MCF 10A (cell line): ENCODE measurements around the gene LPGAT1. TPM values are rescaled to one million over a fixed set of nuclear protein-coding genes. Genes with fewer than 3 reads are reported as not detected.
"Not testable (repeated sequence)": the region's sequence is repeated elsewhere in the genome, so short reads cannot be mapped to it uniquely, and the experiment has no call there.

ENCODE experiments used
- BruUV-seq: library from RNA; stranded (reverse); fragments of 400-500 nt; replicated peaks from 2 replicates; lab custom pipeline; 2021; lab: Mats Ljungman, UMichigan
- CTCF ChIA-PET: fragments of 300-600 bp; sonication (Branson Sonifier 250); formaldehyde crosslinking; extraction: SDS; loops from one replicate; lab custom pipeline; 2021; ENCODE audit warnings: antibody characterized with exemption, inconsistent platforms; lab: Yijun Ruan, JAX
- POLR2A ChIA-PET: fragments of 300-600, 350-650 bp; sonication (Branson Sonifier 250); formaldehyde crosslinking; extraction: SDS; loops from one replicate; lab custom pipeline; 2020; ENCODE audit warnings: antibody characterized with exemption, inconsistent platforms; lab: Yijun Ruan, JAX
- DNase-seq: peaks from one replicate; pipeline ENCODE4 v3.0.0-alpha.2; 2018; ENCODE audit not compliant: unreplicated experiment
- H3K27ac Mint-ChIP-seq: one replicate; pipeline ENCODE4 v1.8.0; 2022; ENCODE audit warnings: mild to moderate bottlenecking, low read depth, mixed read lengths; ENCODE audit not compliant: unreplicated experiment
- H3K27me3 Mint-ChIP-seq: one replicate; pipeline ENCODE4 v1.8.0; 2022; ENCODE audit warnings: mixed read lengths; ENCODE audit not compliant: insufficient read depth, unreplicated experiment
- H3K36me3 Mint-ChIP-seq: one replicate; pipeline ENCODE4 v1.8.0; 2022; ENCODE audit warnings: mild to moderate bottlenecking, moderate library complexity, mixed read lengths; ENCODE audit not compliant: insufficient read depth, unreplicated experiment
- H3K4me1 Mint-ChIP-seq: one replicate; pipeline ENCODE4 v1.8.0; 2022; ENCODE audit warnings: mixed read lengths; ENCODE audit not compliant: insufficient read depth, unreplicated experiment
- H3K4me3 Mint-ChIP-seq: one replicate; pipeline ENCODE4 v1.8.0; 2022; ENCODE audit warnings: mild to moderate bottlenecking, moderate library complexity, mixed read lengths; ENCODE audit not compliant: unreplicated experiment
- H3K9me3 Mint-ChIP-seq: one replicate; pipeline ENCODE4 v1.8.0; 2022; ENCODE audit warnings: mixed read lengths; ENCODE audit not compliant: unreplicated experiment
- CTCF ChIP-seq: fragments of 200-600 bp; IDR thresholded peaks from one replicate; pipeline ENCODE4 v1.8.0; 2022; ENCODE audit warnings: antibody characterized with exemption, mild to moderate bottlenecking; ENCODE audit not compliant: unreplicated experiment
- intact Hi-C: fragments of 100-400 bp; cut with micrococcal nuclease; formaldehyde crosslinking; loops from 2 replicates; pipeline ENCODE4 v1.14.1; 2022
- total RNA-seq: library from RNA; stranded (reverse); gene quantifications from 2 replicates; pipeline ENCODE4 v1.2.3, GENCODE V29; 2022

The LPGAT1 gene
- total RNA-seq, 1 experiment from 2014 or later: 76.2 TPM

GRCh38 chr1:211695135-211695816, 135.3 kb downstream of the LPGAT1 start:
- no peak for DNase-seq
- no peaks in the 10 kb centered on the region for H3K36me3 Mint-ChIP-seq
- BruUV-seq: no TSS peak
- no peak overlapping the region for H3K27ac Mint-ChIP-seq
- no peaks in the 10 kb centered on the region for H3K9me3 Mint-ChIP-seq
- H3K4me1 Mint-ChIP-seq: no peaks in the 10 kb centered on the region
- CTCF ChIA-PET: interaction anchor here (0.5 to 6.2 kb wide), 15 partner anchors 15 to 761 kb away, joined by 3 to 116 read pairs (median 4); partner anchors contain the start of genes DTL and INTS7
- no peak overlapping the region for H3K4me3 Mint-ChIP-seq
- TF ChIP-seq CTCF: no peak
- H3K27me3 Mint-ChIP-seq: no peaks in the 10 kb centered on the region
- POLR2A ChIA-PET: interaction anchor here (0.5 to 0.7 kb wide), 3 partner anchors 49 to 117 kb away, joined by 3 to 4 read pairs (median 3); partner anchors contain the start of gene SLC30A1
- intact Hi-C loops: loop anchor here (5.0 kb wide), 1 partner anchor 762 kb away; no protein-coding TSS in a partner anchor

- BruUV-seq, POLR2A ChIA-PET: not testable (repeated sequence)
Observed at GRCh38 chr1:211693911-211694310, 136.7 kb downstream of the LPGAT1 start.

More at GRCh38 chr1:211693911-211694310, 136.7 kb downstream of the LPGAT1 start:
- H3K4me3 Mint-ChIP-seq, H3K27me3 Mint-ChIP-seq, H3K4me1 Mint-ChIP-seq, DNase-seq, H3K27ac Mint-ChIP-seq, H3K36me3 Mint-ChIP-seq, H3K9me3 Mint-ChIP-seq, intact Hi-C loops: not testable (repeated sequence)
- CTCF ChIA-PET: interaction anchor here (0.7 to 6.2 kb wide), 6 partner anchors 13 to 342 kb away, joined by 3 to 61 read pairs (median 4); partner anchors contain the start of genes DTL and INTS7

Other genes starting within 250 kb of the LPGAT1 start
- 33.4 and 44.5 TPM in 2 replicates for gene NEK2, start 155.1 kb downstream of the LPGAT1 start, total RNA-seq
- gene INTS7, start 204.8 kb upstream of the LPGAT1 start, total RNA-seq: 50.0 and 62.3 TPM in 2 replicates
- gene DTL, start 205.0 kb upstream of the LPGAT1 start, total RNA-seq: 20.2 and 34.4 TPM in 2 replicates